HCT116 (cell line): ENCODE measurements around the gene TNIK.

Experiments used
- CEBPB ChIP-seq: IDR thresholded peaks from 2 replicates; pipeline ENCODE4 v1.6.1; 2012; ENCODE audit warnings: low read depth
- EGR1 ChIP-seq: IDR thresholded peaks from 2 replicates; pipeline ENCODE4 v1.6.1; 2012; ENCODE audit warnings: low read depth
- EZH2 ChIP-seq: fragments of 200-600 bp; sonication (generic); IDR thresholded peaks from 2 replicates; pipeline ENCODE4 v1.6.1; 2017; ENCODE audit warnings: antibody characterized with exemption, mixed run types
- EZH2phosphoT487 ChIP-seq: fragments of 200-600 bp; IDR thresholded peaks from 2 replicates; pipeline ENCODE4 v1.6.1; 2018; ENCODE audit warnings: antibody characterized with exemption, borderline replicate concordance
- JUND ChIP-seq: IDR thresholded peaks from 2 replicates; pipeline ENCODE4 v1.6.1; 2012
- MAX ChIP-seq: IDR thresholded peaks from 2 replicates; pipeline ENCODE4 v1.6.1; 2012
- POLR2A ChIP-seq: IDR thresholded peaks from 2 replicates; pipeline ENCODE4 v1.7.0; 2011; ENCODE audit warnings: borderline replicate concordance; ENCODE audit not compliant: insufficient read depth, insufficient read length; ENCODE audit errors: extremely low read depth
- POLR2AphosphoS5 ChIP-seq: IDR thresholded peaks from 2 replicates; pipeline ENCODE4 v1.6.1; 2011; ENCODE audit warnings: mild to moderate bottlenecking, low read depth, low read length, moderate library complexity
- REST ChIP-seq: IDR thresholded peaks from 2 replicates; pipeline ENCODE4 v1.6.1; 2012; ENCODE audit warnings: low read depth
- SP1 ChIP-seq: IDR thresholded peaks from 2 replicates; pipeline ENCODE4 v1.6.1; 2012; ENCODE audit warnings: low read depth
- YY1 ChIP-seq: IDR thresholded peaks from 2 replicates; pipeline ENCODE4 v1.6.1; 2011; ENCODE audit warnings: low read length, low read depth, moderate library complexity, mild to moderate bottlenecking; ENCODE audit not compliant: insufficient replicate concordance; ENCODE audit errors: extremely low read depth
- ZFX ChIP-seq: fragments of 450-650 bp; IDR thresholded peaks from 2 replicates; pipeline ENCODE4 v1.6.1; 2017
- ZNF274 ChIP-seq: fragments of 200-500 bp; sonication (Bioruptor generic); IDR thresholded peaks from 2 replicates; pipeline ENCODE4 v1.6.1; 2014; ENCODE audit warnings: mild to moderate bottlenecking, low read depth, low read length, inconsistent platforms
- TF ChIP-seq, protein P1 (sequence below), 3 experiments: fragments of 200-600 bp in 1 of 3; sonication (generic) in 1 of 3; IDR thresholded peaks in 2 of 3; conservative IDR thresholded peaks in 1 of 3; 2 replicates each; pipeline ENCODE4 v1.5.1; 2012 to 2017; ENCODE audit warnings: low read depth in 2 of 3, low read length in 2 of 3, antibody characterized with exemption in 1 of 3, borderline replicate concordance in 1 of 3, control low read depth in 1 of 3, mild to moderate bottlenecking in 1 of 3, mixed read lengths in 1 of 3, mixed run types in 1 of 3, moderate library complexity in 1 of 3; ENCODE audit not compliant: insufficient read depth in 1 of 3

DNA sequence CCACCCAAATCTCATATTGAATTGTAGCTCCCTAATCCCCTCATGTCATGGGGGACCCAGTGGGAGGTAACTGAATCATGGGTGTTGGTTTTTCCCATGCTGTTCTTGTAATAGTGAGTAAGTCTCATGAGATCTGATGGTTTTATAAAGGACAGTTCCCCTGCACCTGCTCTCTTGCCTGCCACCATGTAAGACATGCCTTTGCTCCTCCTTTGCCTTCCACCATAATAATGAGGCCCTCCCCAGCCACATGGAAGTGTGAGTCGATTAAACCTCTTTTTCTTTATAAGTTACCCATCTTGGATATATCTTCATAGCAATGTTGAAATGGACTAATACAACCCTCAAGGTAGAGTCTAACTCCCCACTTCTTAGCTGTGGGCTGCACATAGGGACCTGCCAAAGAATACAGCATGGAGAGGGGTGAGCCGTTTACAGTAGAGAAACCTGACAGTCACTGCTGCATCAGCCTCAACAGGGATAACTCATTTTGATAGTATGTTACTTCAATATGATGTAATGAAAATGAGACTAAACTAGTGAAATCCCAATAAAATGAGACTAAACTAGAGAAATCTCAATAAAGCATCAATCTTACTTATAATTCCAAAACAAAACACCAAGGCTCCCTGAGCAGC lies 117.3 kb downstream of the TNIK start:
- no peak for TF ChIP-seq EZH2
- TF ChIP-seq, protein P1, sequence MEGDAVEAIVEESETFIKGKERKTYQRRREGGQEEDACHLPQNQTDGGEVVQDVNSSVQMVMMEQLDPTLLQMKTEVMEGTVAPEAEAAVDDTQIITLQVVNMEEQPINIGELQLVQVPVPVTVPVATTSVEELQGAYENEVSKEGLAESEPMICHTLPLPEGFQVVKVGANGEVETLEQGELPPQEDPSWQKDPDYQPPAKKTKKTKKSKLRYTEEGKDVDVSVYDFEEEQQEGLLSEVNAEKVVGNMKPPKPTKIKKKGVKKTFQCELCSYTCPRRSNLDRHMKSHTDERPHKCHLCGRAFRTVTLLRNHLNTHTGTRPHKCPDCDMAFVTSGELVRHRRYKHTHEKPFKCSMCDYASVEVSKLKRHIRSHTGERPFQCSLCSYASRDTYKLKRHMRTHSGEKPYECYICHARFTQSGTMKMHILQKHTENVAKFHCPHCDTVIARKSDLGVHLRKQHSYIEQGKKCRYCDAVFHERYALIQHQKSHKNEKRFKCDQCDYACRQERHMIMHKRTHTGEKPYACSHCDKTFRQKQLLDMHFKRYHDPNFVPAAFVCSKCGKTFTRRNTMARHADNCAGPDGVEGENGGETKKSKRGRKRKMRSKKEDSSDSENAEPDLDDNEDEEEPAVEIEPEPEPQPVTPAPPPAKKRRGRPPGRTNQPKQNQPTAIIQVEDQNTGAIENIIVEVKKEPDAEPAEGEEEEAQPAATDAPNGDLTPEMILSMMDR (IDR thresholded peaks at IDR 0.05 in 2 of 3, conservative IDR thresholded peaks at IDR 0.05 in 1 of 3; ENCODE audit: borderline replicate concordance in 1 of 3, insufficient read depth in 1 of 3, low read depth in 2 of 3, low read length in 2 of 3): no peak
- no peak for TF ChIP-seq POLR2AphosphoS5
- no peak for TF ChIP-seq EZH2phosphoT487
- no peak for TF ChIP-seq EGR1
- no peak for TF ChIP-seq ZFX
- no peak for TF ChIP-seq ZNF274
- TF ChIP-seq POLR2A: no peak
- TF ChIP-seq MAX: no peak
- no peak for TF ChIP-seq JUND
- TF ChIP-seq SP1: no peak
- TF ChIP-seq YY1: no peak
- TF ChIP-seq CEBPB: no peak
- no peak for TF ChIP-seq REST
